Measurements from ENCODE around the gene CCDC157. TPM values are rescaled to one million over a fixed set of nuclear protein-coding genes. Genes with fewer than 3 reads are reported as not detected.

Gene CCDC157
- total and polyA plus RNA-seq, 3 experiments from 2014 or later: 1.4 to 2.9 (median 2.7) TPM

GRCh38 chr22:30385942-30386341 is 29.1 kb downstream of the CCDC157 start:
- Histone ChIP-seq H3K9me3 (ENCODE audit: low read length) (no peaks in the 10 kb centered on the region), H3K36me3 (ENCODE audit: insufficient read depth, low read length) (no peaks in the 10 kb centered on the region), H3K27me3 (ENCODE audit: insufficient read depth, low read length, poor library complexity, severe bottlenecking) (no peaks in the 10 kb centered on the region), H3K4me3 (ENCODE audit: low read length) (no peak overlapping the region), H3K4me1 (ENCODE audit: insufficient read depth, low read length) (no peaks in the 10 kb centered on the region), H3K27ac (ENCODE audit: low read depth, low read length) (no peak overlapping the region)
- Mint-ChIP-seq H3K36me3 (peaks cover 0 to 2% (median 0%) of the 10 kb centered on the region in 3 donors), H3K27me3 (peaks cover 2 to 7% of the 10 kb centered on the region in 2 donors), H3K27ac (peak overlapping the region in 2 of 8 donors; percentile 64 to 84), H3K4me3 (peak overlapping the region; percentile 63 to 85 (median 77)), H3K9me3 (no peaks in the 10 kb centered on the region), H3K4me1 (peaks cover 6 to 14% (median 6%) of the 10 kb centered on the region in 3 donors)
- ChIA-PET POLR2A (no interaction called here), CTCF (interaction anchor here (0.7 to 11.0 kb wide), 10 partner anchors 13 to 282 kb away, joined by 3 to 246 read pairs (median 4); partner anchors contain the start of genes CASTOR1, CCDC157 and SF3A1)
- no peak for DNase-seq

DNA sequence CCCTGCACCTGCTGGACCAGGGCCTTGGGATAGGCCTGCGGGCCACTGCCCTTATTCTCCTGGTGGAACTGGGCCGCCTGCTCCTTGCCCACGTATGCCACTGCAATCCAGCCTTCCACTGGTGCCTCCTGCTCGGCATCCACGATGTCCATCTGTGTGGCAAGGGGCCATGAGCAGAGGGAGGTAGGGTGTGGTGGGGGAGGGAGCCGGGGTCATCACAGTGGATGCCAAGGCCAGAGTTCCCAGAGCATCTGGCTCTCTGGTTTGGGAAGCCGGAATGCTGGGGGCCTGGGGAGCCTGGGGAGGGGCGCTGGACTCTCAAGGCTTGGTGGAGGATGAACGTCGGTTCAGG is 29.8 kb downstream of the CCDC157 start:
- CTCF ChIA-PET: interaction anchor here (0.7 to 11.0 kb wide), 15 partner anchors 12 to 279 kb away, joined by 3 to 246 read pairs (median 5); partner anchors contain the start of genes CASTOR1, CCDC157 and SF3A1
- Mint-ChIP-seq H3K36me3 (peaks cover 0 to 2% (median 0%) of the 10 kb centered on the region in 3 donors), H3K27ac (peak overlapping the region in 3 of 8 donors; percentile 45 to 84 (median 77)), H3K4me3 (peak overlapping the region; percentile 63 to 93 (median 77)), H3K4me1 (peaks cover 10 to 20% (median 12%) of the 10 kb centered on the region in 3 donors), H3K27me3 (peaks cover 4 to 12% of the 10 kb centered on the region in 2 donors), H3K9me3 (no peaks in the 10 kb centered on the region)
- H3K36me3 ChIP-seq (ENCODE audit: insufficient read depth, low read length): no peaks in the 10 kb centered on the region
- H3K4me1 ChIP-seq (ENCODE audit: insufficient read depth, low read length): peaks cover 4% of the 10 kb centered on the region
- no peak overlapping the region for H3K27ac ChIP-seq (ENCODE audit: low read depth, low read length)
- H3K9me3 ChIP-seq (ENCODE audit: low read length): no peaks in the 10 kb centered on the region
- H3K4me3 ChIP-seq (ENCODE audit: low read length): peak overlapping the region; percentile 22
- peak in 1 of 5 donors; percentile 39 for DNase-seq
- no peaks in the 10 kb centered on the region for H3K27me3 ChIP-seq (ENCODE audit: insufficient read depth, low read length, poor library complexity, severe bottlenecking)
- POLR2A ChIA-PET: no interaction called here

- Histone ChIP-seq H3K9me3 (ENCODE audit: low read length) (no peaks in the 10 kb centered on the region), H3K4me3 (ENCODE audit: low read length) (peak within 1 kb of the TSS; percentile 22), H3K36me3 (ENCODE audit: insufficient read depth, low read length) (no peaks in the 10 kb centered on the region), H3K4me1 (ENCODE audit: insufficient read depth, low read length) (peaks cover 4% of the 10 kb centered on the region), H3K27me3 (ENCODE audit: insufficient read depth, low read length, poor library complexity, severe bottlenecking) (no peaks in the 10 kb centered on the region), H3K27ac (ENCODE audit: low read depth, low read length) (no peak within 1 kb of the TSS)
- H3K4me1 Mint-ChIP-seq: peaks cover 10 to 20% (median 12%) of the 10 kb centered on the region in 3 donors
- peak within 1 kb of the TSS; percentile 13 to 96 (median 71) for H3K27ac Mint-ChIP-seq
- peaks cover 0 to 2% (median 0%) of the 10 kb centered on the region in 3 donors for H3K36me3 Mint-ChIP-seq
- peak within 1 kb of the TSS; percentile 64 to 93 (median 78) for H3K4me3 Mint-ChIP-seq
- CTCF ChIA-PET: interaction anchor here (0.6 to 11.0 kb wide), 29 partner anchors 9 to 279 kb away, joined by 3 to 246 read pairs (median 4); partner anchors contain the start of genes CASTOR1, MTFP1 and TBC1D10A
- H3K9me3 Mint-ChIP-seq: no peaks in the 10 kb centered on the region
- DNase-seq: peak; percentile 74 to 82 (median 79)
- POLR2A ChIA-PET: interaction anchor here (0.6 to 2.3 kb wide), 3 partner anchors 37 to 117 kb away, joined by 3 to 35 read pairs (median 4); partner anchors contain the start of gene CASTOR1
- H3K27me3 Mint-ChIP-seq: peaks cover 4 to 14% of the 10 kb centered on the region in 2 donors
These were observed 30.4 kb downstream of the CCDC157 start, which contains the start of gene RNF215 for GRCh38 chr22:30386960-30387827. Gene RNF215 (minus strand): TSS chr22:30387411. CDS start chr22:30387313, 98 bp downstream.

DNA sequence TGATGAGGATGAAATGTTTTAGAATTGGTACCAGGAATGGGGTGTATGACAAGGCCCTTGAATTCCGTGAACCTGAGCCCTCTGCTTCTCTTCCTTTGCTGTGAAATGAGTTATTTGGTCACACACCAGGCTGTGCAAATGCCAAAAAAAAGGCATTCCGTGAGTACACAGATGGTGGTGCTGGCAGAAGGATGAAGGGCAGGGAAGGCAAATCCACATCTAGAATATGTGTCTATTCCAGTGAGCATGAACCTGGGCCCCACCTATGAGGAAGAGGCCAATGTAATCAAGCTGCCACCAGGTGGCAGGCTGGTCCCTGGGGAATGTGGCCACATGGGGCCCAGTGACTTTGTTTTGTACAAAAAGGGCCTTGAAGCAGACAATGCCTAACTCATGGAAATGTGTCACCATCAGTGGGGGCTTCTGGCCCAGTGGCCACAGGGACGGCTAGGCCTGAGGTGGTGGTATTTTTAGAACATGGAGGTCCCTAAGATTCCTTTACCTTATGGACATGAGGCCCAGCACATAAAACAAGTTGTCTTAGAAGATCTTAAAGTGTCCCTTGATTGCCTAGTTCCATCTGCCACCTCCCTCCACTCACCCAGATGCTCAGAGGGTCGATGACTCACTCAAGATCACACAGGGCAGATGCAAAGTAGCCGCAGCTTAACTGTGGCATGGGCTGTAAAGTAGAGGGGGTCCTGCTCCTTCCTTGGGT is 34.3 kb downstream of the CCDC157 start:
- Histone ChIP-seq H3K27ac (ENCODE audit: low read depth, low read length) (no peak overlapping the region), H3K27me3 (ENCODE audit: insufficient read depth, low read length, poor library complexity, severe bottlenecking) (peaks cover 6% of the 10 kb centered on the region), H3K36me3 (ENCODE audit: insufficient read depth, low read length) (no peaks in the 10 kb centered on the region), H3K9me3 (ENCODE audit: low read length) (no peaks in the 10 kb centered on the region), H3K4me3 (ENCODE audit: low read length) (no peak overlapping the region), H3K4me1 (ENCODE audit: insufficient read depth, low read length) (peaks cover 21% of the 10 kb centered on the region)
- ChIA-PET CTCF (interaction anchor here (0.7 to 11.0 kb wide), 16 partner anchors 10 to 283 kb away, joined by 3 to 246 read pairs (median 5); partner anchors contain the start of genes CASTOR1 and MTFP1), POLR2A (interaction anchor here (0.6 to 1.7 kb wide), 3 partner anchors 33 to 107 kb away, joined by 3 to 6 read pairs (median 5); partner anchors contain the start of gene CASTOR1)
- Mint-ChIP-seq H3K36me3 (no peaks in the 10 kb centered on the region), H3K9me3 (no peaks in the 10 kb centered on the region), H3K4me1 (peaks cover 11 to 23% (median 11%) of the 10 kb centered on the region in 3 donors), H3K4me3 (peak overlapping the region in 1 of 7 donors; percentile 40), H3K27ac (peak overlapping the region in 6 of 8 donors; percentile 4 to 98 (median 80)), H3K27me3 (peaks cover 17 to 39% of the 10 kb centered on the region in 2 donors)
- DNase-seq: peak; percentile 64 to 84 (median 74)

DNA sequence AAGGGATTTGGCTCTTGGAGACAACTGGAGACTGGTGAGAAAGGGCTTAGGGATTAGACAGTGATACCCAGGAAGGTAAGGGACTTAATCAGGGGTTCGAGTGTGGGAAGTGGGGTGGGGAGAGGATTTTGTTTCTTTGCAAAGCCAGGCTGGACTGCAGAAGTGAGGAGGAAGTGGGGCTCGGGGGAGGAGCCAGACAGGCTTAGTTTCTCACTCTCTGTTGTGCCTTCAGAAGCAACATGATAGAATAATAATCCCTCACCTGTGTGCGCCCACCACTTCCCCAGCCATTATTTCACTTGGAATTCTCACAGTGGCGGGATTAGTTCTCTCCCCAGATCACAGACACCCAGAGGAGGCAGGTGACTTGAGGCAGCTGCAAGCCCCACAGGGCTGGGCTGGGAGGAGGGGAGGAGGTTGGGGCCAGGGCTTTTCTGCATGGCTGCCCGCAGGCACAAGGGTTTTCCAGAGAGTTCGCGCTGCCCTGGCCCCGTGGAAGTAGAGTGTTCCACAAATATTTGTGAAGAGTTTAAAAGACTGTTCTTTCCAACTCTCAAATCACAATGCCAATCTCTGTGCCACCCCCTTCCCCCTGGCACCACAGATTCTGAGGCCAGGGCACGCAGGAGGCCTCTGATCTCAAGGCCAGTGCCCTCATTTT is 36.0 kb downstream of the CCDC157 start:
- peaks cover 33% of the 10 kb centered on the region for H3K4me1 ChIP-seq (ENCODE audit: insufficient read depth, low read length)
- H3K4me3 ChIP-seq (ENCODE audit: low read length): no peak overlapping the region
- H3K4me3 Mint-ChIP-seq: no peak overlapping the region
- H3K9me3 Mint-ChIP-seq: no peaks in the 10 kb centered on the region
- H3K9me3 ChIP-seq (ENCODE audit: low read length): no peaks in the 10 kb centered on the region
- H3K4me1 Mint-ChIP-seq: peaks cover 14 to 23% (median 18%) of the 10 kb centered on the region in 3 donors
- H3K36me3 ChIP-seq (ENCODE audit: insufficient read depth, low read length): no peaks in the 10 kb centered on the region
- no peaks in the 10 kb centered on the region for H3K36me3 Mint-ChIP-seq
- CTCF ChIA-PET: interaction anchor here (1.0 to 11.0 kb wide), 9 partner anchors 31 to 285 kb away, joined by 3 to 246 read pairs (median 4); partner anchors contain the start of genes CASTOR1 and MTFP1
- H3K27ac ChIP-seq (ENCODE audit: low read depth, low read length): no peak overlapping the region
- H3K27me3 Mint-ChIP-seq: peaks cover 20 to 44% of the 10 kb centered on the region in 2 donors
- peak in 1 of 5 donors; percentile 36 for DNase-seq
- H3K27ac Mint-ChIP-seq: peak overlapping the region in 1 of 8 donors; percentile 35
- H3K27me3 ChIP-seq (ENCODE audit: insufficient read depth, low read length, poor library complexity, severe bottlenecking): peaks cover 8% of the 10 kb centered on the region
- POLR2A ChIA-PET: interaction anchor here (1.7 kb wide), 1 partner anchor 105 kb away, joined by 6 read pairs; the partner anchor contains the start of gene CASTOR1

DNA sequence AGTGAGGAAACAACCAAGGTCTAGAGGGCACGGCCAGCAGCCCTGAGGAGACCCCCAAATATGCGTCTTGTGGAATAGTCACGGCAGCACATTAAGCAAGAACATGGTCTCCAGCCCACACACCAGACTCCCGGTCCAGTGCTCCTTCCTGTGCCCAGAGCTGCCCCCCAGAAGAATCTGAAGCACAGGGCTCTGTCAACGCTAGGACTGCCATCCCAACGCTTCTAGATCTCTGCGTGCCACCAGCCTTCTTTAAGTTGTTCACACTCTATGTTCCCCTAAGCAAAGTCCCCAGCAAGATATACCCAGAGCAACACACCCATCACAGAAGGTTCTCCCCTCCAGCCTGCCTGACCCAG is 36.5 kb downstream of the CCDC157 start:
- ChIA-PET CTCF (interaction anchor here (1.3 to 6.4 kb wide), 4 partner anchors 30 to 97 kb away, joined by 3 to 68 read pairs (median 4); no protein-coding TSS in a partner anchor), POLR2A (no interaction called here)
- no peak overlapping the region for H3K4me3 Mint-ChIP-seq
- Histone ChIP-seq H3K27me3 (ENCODE audit: insufficient read depth, low read length, poor library complexity, severe bottlenecking) (peaks cover 12% of the 10 kb centered on the region), H3K27ac (ENCODE audit: low read depth, low read length) (no peak overlapping the region), H3K4me3 (ENCODE audit: low read length) (no peak overlapping the region), H3K4me1 (ENCODE audit: insufficient read depth, low read length) (peaks cover 38% of the 10 kb centered on the region), H3K9me3 (ENCODE audit: low read length) (no peaks in the 10 kb centered on the region), H3K36me3 (ENCODE audit: insufficient read depth, low read length) (no peaks in the 10 kb centered on the region)
- peaks cover 22 to 49% of the 10 kb centered on the region in 2 donors for H3K27me3 Mint-ChIP-seq
- no peaks in the 10 kb centered on the region for H3K9me3 Mint-ChIP-seq
- DNase-seq: no peak
- H3K27ac Mint-ChIP-seq: peak overlapping the region in 1 of 8 donors; percentile 63
- no peaks in the 10 kb centered on the region for H3K36me3 Mint-ChIP-seq
- H3K4me1 Mint-ChIP-seq: peaks cover 20 to 29% (median 23%) of the 10 kb centered on the region in 3 donors

- no peak overlapping the region for H3K4me3 ChIP-seq (ENCODE audit: low read length)
- H3K27ac ChIP-seq (ENCODE audit: low read depth, low read length): no peak overlapping the region
- no peak for DNase-seq
- Mint-ChIP-seq H3K27ac (peak overlapping the region in 2 of 8 donors; percentile 23 to 78), H3K36me3 (no peaks in the 10 kb centered on the region), H3K4me3 (peak overlapping the region in 1 of 7 donors; percentile 21), H3K4me1 (peaks cover 25 to 34% (median 29%) of the 10 kb centered on the region in 3 donors), H3K27me3 (peaks cover 26 to 52% of the 10 kb centered on the region in 2 donors), H3K9me3 (no peaks in the 10 kb centered on the region)
- H3K4me1 ChIP-seq (ENCODE audit: insufficient read depth, low read length): peaks cover 44% of the 10 kb centered on the region
- CTCF ChIA-PET: interaction anchor here (1.2 to 1.5 kb wide), 3 partner anchors 30 to 106 kb away, joined by 3 to 4 read pairs (median 3); no protein-coding TSS in a partner anchor
- POLR2A ChIA-PET: no interaction called here
- H3K36me3 ChIP-seq (ENCODE audit: insufficient read depth, low read length): no peaks in the 10 kb centered on the region
- H3K9me3 ChIP-seq (ENCODE audit: low read length): no peaks in the 10 kb centered on the region
- H3K27me3 ChIP-seq (ENCODE audit: insufficient read depth, low read length, poor library complexity, severe bottlenecking): peaks cover 12% of the 10 kb centered on the region
These were observed 37.1 kb downstream of the CCDC157 start for GRCh38 chr22:30393885-30394284.

All from CD8-positive, alpha-beta memory T cell (primary cell).